ENCODE measurements around the gene HSPB6.
A peak's percentile ranks its signal among the peaks of the same experiment; 100 is the strongest.

The HSPB6 gene

DNA sequence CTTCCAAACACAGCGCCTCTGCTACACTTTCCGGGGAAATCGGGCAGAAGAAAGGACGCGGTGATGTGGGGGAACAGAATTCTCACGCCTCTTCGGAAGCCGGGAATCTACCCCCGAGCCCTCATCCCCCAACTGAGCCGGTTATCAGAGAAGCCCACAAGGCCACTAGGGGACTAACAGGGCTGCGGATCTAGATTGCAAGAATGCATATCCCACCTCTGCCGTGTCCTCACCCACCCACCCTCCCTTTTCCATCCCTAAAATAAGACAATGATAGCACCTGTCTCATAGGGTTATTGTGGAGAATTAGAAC lies 15.7 kb downstream of the HSPB6 start:
- no peaks in the 10 kb centered on the region for H3K9me3 ChIP-seq (replicated peaks in 1 of 2; ENCODE audit: control insufficient read depth in 2 of 2, insufficient read depth in 1 of 2, low read depth in 1 of 2, low read length in 2 of 2)
- peak overlapping the region; percentile 84 for H2BK5ac ChIP-seq (ENCODE audit: low read length)
- H3K18ac ChIP-seq (ENCODE audit: low read length): peak overlapping the region; percentile 87
- peak overlapping the region; percentile 92 for H3K4me2 ChIP-seq (ENCODE audit: insufficient read depth, low read length, poor library complexity, severe bottlenecking)
- H3K23ac ChIP-seq (ENCODE audit: low read depth, low read length, poor library complexity): peak overlapping the region; percentile 51
- no peak overlapping the region for H4K91ac ChIP-seq (ENCODE audit: low read depth, low read length, poor library complexity)
- peaks cover 8 to 9% of the 10 kb centered on the region in 2 donors for H3K4me1 ChIP-seq (ENCODE audit: control insufficient read depth in 2 of 2, insufficient read depth in 1 of 2, low read depth in 1 of 2, low read length in 2 of 2)
- H3K79me1 ChIP-seq (ENCODE audit: low read depth, low read length): peaks cover 8% of the 10 kb centered on the region
- WGBS, 2 donors (ENCODE audit: extremely low coverage in 2 of 2, insufficient read length in 2 of 2, insufficient replicate concordance in 1 of 2): no CpG with 5 or more reads among the region's 12 CpGs
- H3K9ac ChIP-seq (ENCODE audit: low read depth, low read length, poor library complexity): peak overlapping the region; percentile 64
- H3K4ac ChIP-seq (ENCODE audit: low read length): no peak overlapping the region
- H3K36me3 ChIP-seq (replicated peaks in 1 of 2; ENCODE audit: control insufficient read depth in 2 of 2, insufficient read depth in 2 of 2, low read length in 2 of 2): peaks cover 30 to 43% of the 10 kb centered on the region in 2 donors
- H3K4me3 ChIP-seq (ENCODE audit: low read length in 2 of 2): peak overlapping the region; percentile 63 to 79
- no peak overlapping the region for H3K14ac ChIP-seq (ENCODE audit: low read length)
- H3K27me3 ChIP-seq (ENCODE audit: control insufficient read depth in 3 of 3, insufficient read depth in 3 of 3, low read depth in 1 of 3, low read length in 3 of 3): no peaks in the 10 kb centered on the region
- H2AFZ ChIP-seq (ENCODE audit: low read length): peak overlapping the region; percentile 92
- no peak overlapping the region for H2BK15ac ChIP-seq (ENCODE audit: low read length)
- no peak overlapping the region for H2BK12ac ChIP-seq (ENCODE audit: low read length)
- no peak for DNase-seq (ENCODE audit: low spot score)
- no peak overlapping the region for H2AK5ac ChIP-seq (ENCODE audit: low read depth, low read length)
- H2BK120ac ChIP-seq (ENCODE audit: low read depth, low read length): no peak overlapping the region
- H3K27ac ChIP-seq (replicated peaks; ENCODE audit: low read length): peak overlapping the region; percentile 98
- no peak overlapping the region for H4K8ac ChIP-seq (ENCODE audit: low read depth, low read length)

GRCh38 chr19:35740423-35741202 lies 16.2 kb downstream of the HSPB6 start:
- H2BK5ac ChIP-seq (ENCODE audit: low read length): peak overlapping the region; percentile 84
- no CpG with 5 or more reads among the region's 63 CpGs for WGBS, 2 donors (ENCODE audit: extremely low coverage in 2 of 2, insufficient read length in 2 of 2, insufficient replicate concordance in 1 of 2)
- no peaks in the 10 kb centered on the region for H3K27me3 ChIP-seq (ENCODE audit: control insufficient read depth in 3 of 3, insufficient read depth in 3 of 3, low read depth in 1 of 3, low read length in 3 of 3)

GRCh38 chr19:35740108-35740422 lies 16.8 kb downstream of the HSPB6 start:
- H3K4ac ChIP-seq (ENCODE audit: low read length): no peak overlapping the region
- no CpG with 5 or more reads among the region's 16 CpGs for WGBS, 2 donors (ENCODE audit: extremely low coverage in 2 of 2, insufficient read length in 2 of 2, insufficient replicate concordance in 1 of 2)
- H3K36me3 ChIP-seq (replicated peaks in 1 of 2; ENCODE audit: control insufficient read depth in 2 of 2, insufficient read depth in 2 of 2, low read length in 2 of 2): peaks cover 36 to 54% of the 10 kb centered on the region in 2 donors
- peak overlapping the region; percentile 96 for H3K23ac ChIP-seq (ENCODE audit: low read depth, low read length, poor library complexity)
- no peaks in the 10 kb centered on the region for H3K9me3 ChIP-seq (replicated peaks in 1 of 2; ENCODE audit: control insufficient read depth in 2 of 2, insufficient read depth in 1 of 2, low read depth in 1 of 2, low read length in 2 of 2)
- peaks cover 5 to 9% of the 10 kb centered on the region in 2 donors for H3K4me1 ChIP-seq (ENCODE audit: control insufficient read depth in 2 of 2, insufficient read depth in 1 of 2, low read depth in 1 of 2, low read length in 2 of 2)
- H3K9ac ChIP-seq (ENCODE audit: low read depth, low read length, poor library complexity): peak overlapping the region; percentile 93
- peak overlapping the region; percentile 70 for H2AK5ac ChIP-seq (ENCODE audit: low read depth, low read length)
- H3K18ac ChIP-seq (ENCODE audit: low read length): peak overlapping the region; percentile 80
- H2AFZ ChIP-seq (ENCODE audit: low read length): peak overlapping the region; percentile 91
- DNase-seq (ENCODE audit: low spot score): no peak
- H4K91ac ChIP-seq (ENCODE audit: low read depth, low read length, poor library complexity): no peak overlapping the region
- H3K79me1 ChIP-seq (ENCODE audit: low read depth, low read length): peaks cover 8% of the 10 kb centered on the region
- no peak overlapping the region for H4K8ac ChIP-seq (ENCODE audit: low read depth, low read length)
- H3K27ac ChIP-seq (replicated peaks; ENCODE audit: low read length): peak overlapping the region; percentile 69
- H2BK12ac ChIP-seq (ENCODE audit: low read length): no peak overlapping the region
- peak overlapping the region; percentile 83 for H3K4me2 ChIP-seq (ENCODE audit: insufficient read depth, low read length, poor library complexity, severe bottlenecking)
- no peaks in the 10 kb centered on the region for H3K27me3 ChIP-seq (ENCODE audit: control insufficient read depth in 3 of 3, insufficient read depth in 3 of 3, low read depth in 1 of 3, low read length in 3 of 3)
- H3K4me3 ChIP-seq (ENCODE audit: low read length in 2 of 2): peak overlapping the region; percentile 63 to 92
- H2BK5ac ChIP-seq (ENCODE audit: low read length): peak overlapping the region; percentile 75
- H2BK15ac ChIP-seq (ENCODE audit: low read length): peak overlapping the region; percentile 49
- no peak overlapping the region for H3K14ac ChIP-seq (ENCODE audit: low read length)
- no peak overlapping the region for H2BK120ac ChIP-seq (ENCODE audit: low read depth, low read length)

More at GRCh38 chr19:35740423-35741202, 16.2 kb downstream of the HSPB6 start:
- H3K18ac ChIP-seq (ENCODE audit: low read length): peak overlapping the region; percentile 87
- no peaks in the 10 kb centered on the region for H3K9me3 ChIP-seq (replicated peaks in 1 of 2; ENCODE audit: control insufficient read depth in 2 of 2, insufficient read depth in 1 of 2, low read depth in 1 of 2, low read length in 2 of 2)
- no peak overlapping the region for H2BK120ac ChIP-seq (ENCODE audit: low read depth, low read length)
- peaks cover 8% of the 10 kb centered on the region for H3K79me1 ChIP-seq (ENCODE audit: low read depth, low read length)
- peak overlapping the region; percentile 63 to 92 for H3K4me3 ChIP-seq (ENCODE audit: low read length in 2 of 2)
- peak overlapping the region; percentile 70 for H2AK5ac ChIP-seq (ENCODE audit: low read depth, low read length)
- H3K4ac ChIP-seq (ENCODE audit: low read length): no peak overlapping the region
- H3K4me1 ChIP-seq (ENCODE audit: control insufficient read depth in 2 of 2, insufficient read depth in 1 of 2, low read depth in 1 of 2, low read length in 2 of 2): peaks cover 5 to 9% of the 10 kb centered on the region in 2 donors
- no peak overlapping the region for H3K14ac ChIP-seq (ENCODE audit: low read length)
- no peak overlapping the region for H4K91ac ChIP-seq (ENCODE audit: low read depth, low read length, poor library complexity)
- peaks cover 32 to 48% of the 10 kb centered on the region in 2 donors for H3K36me3 ChIP-seq (replicated peaks in 1 of 2; ENCODE audit: control insufficient read depth in 2 of 2, insufficient read depth in 2 of 2, low read length in 2 of 2)
- DNase-seq (ENCODE audit: low spot score): peak; percentile 98
- peak overlapping the region; percentile 92 for H3K4me2 ChIP-seq (ENCODE audit: insufficient read depth, low read length, poor library complexity, severe bottlenecking)
- peak overlapping the region; percentile 98 for H3K27ac ChIP-seq (replicated peaks; ENCODE audit: low read length)
- peak overlapping the region; percentile 93 for H3K9ac ChIP-seq (ENCODE audit: low read depth, low read length, poor library complexity)
- peak overlapping the region; percentile 96 for H3K23ac ChIP-seq (ENCODE audit: low read depth, low read length, poor library complexity)
- no peak overlapping the region for H2BK12ac ChIP-seq (ENCODE audit: low read length)
- peak overlapping the region; percentile 49 for H2BK15ac ChIP-seq (ENCODE audit: low read length)
- H2AFZ ChIP-seq (ENCODE audit: low read length): peak overlapping the region; percentile 92
- H4K8ac ChIP-seq (ENCODE audit: low read depth, low read length): no peak overlapping the region

DNA sequence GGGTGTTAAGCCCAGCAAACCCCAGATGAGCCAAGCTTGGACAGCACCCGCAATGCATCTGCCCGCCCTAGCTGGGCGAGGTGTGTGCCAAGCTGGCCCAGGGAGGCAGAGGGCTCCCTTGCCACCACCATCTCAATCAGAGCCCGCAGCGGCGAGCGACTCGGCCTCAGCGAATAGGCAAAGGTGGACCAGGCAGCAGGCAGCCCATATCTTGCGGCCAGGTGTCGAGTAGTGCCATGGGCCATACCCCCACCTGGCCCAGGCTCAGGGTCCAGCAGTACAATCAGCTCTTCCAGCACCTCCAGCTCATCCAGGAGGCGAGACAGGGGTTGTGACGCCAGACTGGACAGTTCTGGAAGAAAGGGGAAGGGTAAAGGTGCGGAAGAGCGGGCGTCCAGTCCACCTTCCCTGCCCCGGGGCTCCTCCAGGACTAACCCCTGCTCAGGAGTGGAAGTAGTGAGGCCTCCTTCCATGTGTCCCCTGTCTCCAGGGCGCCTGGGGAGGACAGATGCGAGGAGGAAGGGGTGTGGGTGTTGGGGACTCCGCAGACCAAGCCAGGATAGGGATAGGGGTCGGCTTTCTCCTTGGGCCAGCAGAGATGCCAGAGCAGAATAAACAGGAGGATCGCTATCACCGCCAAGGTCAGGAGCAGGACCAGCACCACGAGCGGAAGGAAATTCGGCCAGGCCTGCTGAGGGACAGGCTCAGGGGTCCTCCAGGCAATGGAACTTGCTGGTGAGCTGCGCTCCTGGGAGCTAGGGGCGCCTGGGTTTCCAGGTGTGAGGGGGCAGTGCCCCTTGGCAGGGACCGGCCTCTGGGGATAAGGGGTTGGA lies 17.3 kb downstream of the HSPB6 start:
- peaks cover 39 to 59% of the 10 kb centered on the region in 2 donors for H3K36me3 ChIP-seq (replicated peaks in 1 of 2; ENCODE audit: control insufficient read depth in 2 of 2, insufficient read depth in 2 of 2, low read length in 2 of 2)
- H2AFZ ChIP-seq (ENCODE audit: low read length): no peak overlapping the region
- peak overlapping the region; percentile 24 for H3K9ac ChIP-seq (ENCODE audit: low read depth, low read length, poor library complexity)
- H3K4me3 ChIP-seq (ENCODE audit: low read length in 2 of 2): peak overlapping the region; percentile 63 to 92
- no peak overlapping the region for H4K91ac ChIP-seq (ENCODE audit: low read depth, low read length, poor library complexity)
- no peaks in the 10 kb centered on the region for H3K9me3 ChIP-seq (replicated peaks in 1 of 2; ENCODE audit: control insufficient read depth in 2 of 2, insufficient read depth in 1 of 2, low read depth in 1 of 2, low read length in 2 of 2)
- H2AK5ac ChIP-seq (ENCODE audit: low read depth, low read length): peak overlapping the region; percentile 70
- H4K8ac ChIP-seq (ENCODE audit: low read depth, low read length): peak overlapping the region; percentile 43
- no peak overlapping the region for H2BK12ac ChIP-seq (ENCODE audit: low read length)
- peak overlapping the region; percentile 83 for H3K4me2 ChIP-seq (ENCODE audit: insufficient read depth, low read length, poor library complexity, severe bottlenecking)
- peak overlapping the region; percentile 89 for H3K23ac ChIP-seq (ENCODE audit: low read depth, low read length, poor library complexity)
- no peak overlapping the region for H2BK120ac ChIP-seq (ENCODE audit: low read depth, low read length)
- H3K4me1 ChIP-seq (ENCODE audit: control insufficient read depth in 2 of 2, insufficient read depth in 1 of 2, low read depth in 1 of 2, low read length in 2 of 2): peaks cover 5 to 8% of the 10 kb centered on the region in 2 donors
- no peak overlapping the region for H3K18ac ChIP-seq (ENCODE audit: low read length)
- no peak overlapping the region for H2BK5ac ChIP-seq (ENCODE audit: low read length)
- H3K27ac ChIP-seq (replicated peaks; ENCODE audit: low read length): no peak overlapping the region
- WGBS, 2 donors (ENCODE audit: extremely low coverage in 2 of 2, insufficient read length in 2 of 2, insufficient replicate concordance in 1 of 2): no CpG with 5 or more reads among the region's 29 CpGs
- no peaks in the 10 kb centered on the region for H3K27me3 ChIP-seq (ENCODE audit: control insufficient read depth in 3 of 3, insufficient read depth in 3 of 3, low read depth in 1 of 3, low read length in 3 of 3)
- peak overlapping the region; percentile 56 for H3K14ac ChIP-seq (ENCODE audit: low read length)
- H2BK15ac ChIP-seq (ENCODE audit: low read length): peak overlapping the region; percentile 49
- DNase-seq (ENCODE audit: low spot score): no peak
- peaks cover 8% of the 10 kb centered on the region for H3K79me1 ChIP-seq (ENCODE audit: low read depth, low read length)
- no peak overlapping the region for H3K4ac ChIP-seq (ENCODE audit: low read length)

Data from neuronal stem cell (in vitro differentiated cells).